Tibial artery (tissue), 4 donors: Measurements from ENCODE around the gene ABHD17B.

Experiments
- DNase-seq, 2 donors: peaks; one replicate each; pipeline ENCODE4 v3.0.0-alpha.2; 2019
- H3K27ac ChIP-seq, 2 donors: fragments of 200-600 bp; sonication (generic) in 1 of 2; 1 replicate in 1 of 2; 2 replicates in 1 of 2; pipeline ENCODE4 v1.5.1; 2018 to 2019; ENCODE audit warnings: mild to moderate bottlenecking in 1 of 2
- H3K27me3 ChIP-seq, 2 donors: fragments of 200-600 bp; sonication (generic) in 1 of 2; one replicate each; pipeline versions ENCODE4 v1.5.1 to v1.6.0; 2016 to 2019
- H3K36me3 ChIP-seq, 3 donors: fragments of 200-600 bp; sonication (generic) in 2 of 3; one replicate each; pipeline ENCODE4 v1.5.1; 2016 to 2019; ENCODE audit warnings: mild to moderate bottlenecking in 2 of 3
- H3K4me1 ChIP-seq, 4 donors: fragments of 200-600 bp; sonication (generic) in 2 of 4; 1 replicate in 3 of 4; 2 replicates in 1 of 4; pipeline ENCODE4 v1.5.1; 2016 to 2019
- H3K4me3 ChIP-seq, 2 donors: fragments of 200-600 bp; sonication (generic) in 1 of 2; 1 replicate in 1 of 2; 2 replicates in 1 of 2; pipeline ENCODE4 v1.5.1; 2018 to 2019; ENCODE audit warnings: mild to moderate bottlenecking in 2 of 2
- H3K9me3 ChIP-seq, 3 donors: fragments of 200-600 bp; sonication (generic) in 1 of 3; one replicate each; pipeline ENCODE4 v1.5.1; 2016 to 2019
- intact Hi-C: fragments of 100-400 bp; cut with DNase I; formaldehyde crosslinking; loops from one replicate; pipeline ENCODE4 v1.15.0; 2023; ENCODE audit warnings: low total_unique reads
- TF ChIP-seq, protein P1 (sequence below), 2 experiments: fragments of 200-600 bp in 1 of 2; fragments of 450-650 bp in 1 of 2; IDR thresholded peaks; one replicate each; pipeline ENCODE4 v1.5.1; 2017 to 2019; ENCODE audit warnings: antibody characterized with exemption in 2 of 2, mild to moderate bottlenecking in 1 of 2, moderate library complexity in 1 of 2

ABHD17B gene

DNA sequence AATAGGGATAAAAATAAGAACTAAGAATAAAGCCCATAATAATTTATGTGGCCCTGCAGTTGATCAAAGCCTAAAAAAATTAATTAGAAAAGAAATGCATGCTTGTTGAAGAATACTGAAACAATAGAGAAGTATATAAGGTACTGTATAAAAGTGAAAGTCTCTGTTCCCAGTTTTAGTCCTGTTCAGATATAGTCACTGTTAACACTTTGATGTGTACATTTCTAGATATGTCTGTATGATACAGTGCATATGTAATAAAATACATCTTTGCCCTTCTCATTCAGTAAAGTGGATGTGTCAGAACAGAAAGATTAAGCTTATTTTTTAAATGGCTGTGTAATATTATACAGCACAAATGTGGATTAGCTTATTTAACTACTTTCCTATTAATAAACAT, 4.5 kb upstream of the ABHD17B start:
- no peak for DNase-seq
- Histone ChIP-seq H3K9me3 (no peaks in the 10 kb centered on the region), H3K4me3 (no peak overlapping the region), H3K4me1 (peaks cover 0 to 37% (median 13%) of the 10 kb centered on the region in 4 donors), H3K27ac (no peak overlapping the region), H3K36me3 (no peaks in the 10 kb centered on the region), H3K27me3 (no peaks in the 10 kb centered on the region)
- TF ChIP-seq, protein P1, sequence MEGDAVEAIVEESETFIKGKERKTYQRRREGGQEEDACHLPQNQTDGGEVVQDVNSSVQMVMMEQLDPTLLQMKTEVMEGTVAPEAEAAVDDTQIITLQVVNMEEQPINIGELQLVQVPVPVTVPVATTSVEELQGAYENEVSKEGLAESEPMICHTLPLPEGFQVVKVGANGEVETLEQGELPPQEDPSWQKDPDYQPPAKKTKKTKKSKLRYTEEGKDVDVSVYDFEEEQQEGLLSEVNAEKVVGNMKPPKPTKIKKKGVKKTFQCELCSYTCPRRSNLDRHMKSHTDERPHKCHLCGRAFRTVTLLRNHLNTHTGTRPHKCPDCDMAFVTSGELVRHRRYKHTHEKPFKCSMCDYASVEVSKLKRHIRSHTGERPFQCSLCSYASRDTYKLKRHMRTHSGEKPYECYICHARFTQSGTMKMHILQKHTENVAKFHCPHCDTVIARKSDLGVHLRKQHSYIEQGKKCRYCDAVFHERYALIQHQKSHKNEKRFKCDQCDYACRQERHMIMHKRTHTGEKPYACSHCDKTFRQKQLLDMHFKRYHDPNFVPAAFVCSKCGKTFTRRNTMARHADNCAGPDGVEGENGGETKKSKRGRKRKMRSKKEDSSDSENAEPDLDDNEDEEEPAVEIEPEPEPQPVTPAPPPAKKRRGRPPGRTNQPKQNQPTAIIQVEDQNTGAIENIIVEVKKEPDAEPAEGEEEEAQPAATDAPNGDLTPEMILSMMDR (IDR thresholded peaks at IDR 0.05): no peak
- intact Hi-C loops: loop anchor here (10.0 kb wide), 1 partner anchor 101 kb away; no protein-coding TSS in a partner anchor

DNA sequence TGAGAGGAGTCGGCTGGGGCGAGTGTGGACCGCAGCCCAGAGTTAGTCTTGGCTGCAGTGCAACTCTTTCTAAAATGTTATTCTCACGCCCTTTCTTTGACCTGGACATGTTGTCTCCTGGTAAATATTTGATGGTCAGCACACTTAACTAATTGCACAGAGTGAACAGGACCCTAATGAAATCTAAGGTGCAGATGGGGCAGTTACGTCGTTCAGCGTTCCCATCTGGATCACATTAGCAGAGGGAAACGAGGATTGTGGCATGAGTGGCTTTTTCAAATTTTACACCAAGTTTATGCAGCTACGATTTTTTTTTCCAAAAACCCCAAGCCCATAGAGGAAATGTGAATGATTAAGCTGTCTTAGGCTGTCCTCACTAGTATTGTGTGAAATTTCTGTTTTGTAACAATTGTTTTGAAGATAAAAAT, 929 bp upstream of the ABHD17B start:
- DNase-seq: no peak
- intact Hi-C loops: loop anchor here (10.0 kb wide), 1 partner anchor 97 kb away; no protein-coding TSS in a partner anchor
- H3K27ac ChIP-seq: peak overlapping the region; percentile 85 to 94
- H3K4me1 ChIP-seq: peaks cover 0 to 59% (median 22%) of the 10 kb centered on the region in 4 donors
- peak overlapping the region; percentile 78 to 95 for H3K4me3 ChIP-seq
- TF ChIP-seq, protein P1 (IDR thresholded peaks at IDR 0.05): no peak
- no peaks in the 10 kb centered on the region for H3K27me3 ChIP-seq
- H3K36me3 ChIP-seq: no peaks in the 10 kb centered on the region
- no peaks in the 10 kb centered on the region for H3K9me3 ChIP-seq

DNA sequence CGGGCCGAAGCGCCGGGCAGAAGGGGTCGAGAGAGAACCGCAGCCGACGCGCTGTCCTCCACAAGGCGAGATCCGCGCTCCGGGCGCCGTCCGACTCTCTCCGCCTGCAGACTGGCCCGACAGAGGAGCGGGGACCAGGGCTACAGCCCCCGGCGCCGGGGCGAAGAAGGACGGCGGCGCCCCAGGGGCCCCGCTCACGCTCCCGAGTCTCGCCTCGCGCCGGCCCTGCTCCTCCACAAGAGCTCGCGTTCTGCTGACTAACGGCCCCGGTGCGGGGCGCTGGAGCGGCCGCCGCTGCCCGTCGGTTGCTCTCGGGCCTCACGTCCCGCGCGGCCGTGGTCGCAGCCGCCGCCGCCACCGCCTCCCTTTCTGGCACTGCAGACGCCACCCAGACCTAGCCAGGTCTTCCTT, 338 bp downstream of the ABHD17B start:
- H3K36me3 ChIP-seq: no peaks in the 10 kb centered on the region
- H3K9me3 ChIP-seq: no peaks in the 10 kb centered on the region
- TF ChIP-seq, protein P1 (IDR thresholded peaks at IDR 0.05): no peak
- H3K4me3 ChIP-seq: peak overlapping the region; percentile 78 to 95
- peak; percentile 27 to 67 for DNase-seq
- intact Hi-C loops: loop anchor here (10.0 kb wide), 1 partner anchor 96 kb away; no protein-coding TSS in a partner anchor
- peaks cover 0 to 71% (median 22%) of the 10 kb centered on the region in 4 donors for H3K4me1 ChIP-seq
- H3K27ac ChIP-seq: peak overlapping the region; percentile 85 to 94
- no peaks in the 10 kb centered on the region for H3K27me3 ChIP-seq

DNA sequence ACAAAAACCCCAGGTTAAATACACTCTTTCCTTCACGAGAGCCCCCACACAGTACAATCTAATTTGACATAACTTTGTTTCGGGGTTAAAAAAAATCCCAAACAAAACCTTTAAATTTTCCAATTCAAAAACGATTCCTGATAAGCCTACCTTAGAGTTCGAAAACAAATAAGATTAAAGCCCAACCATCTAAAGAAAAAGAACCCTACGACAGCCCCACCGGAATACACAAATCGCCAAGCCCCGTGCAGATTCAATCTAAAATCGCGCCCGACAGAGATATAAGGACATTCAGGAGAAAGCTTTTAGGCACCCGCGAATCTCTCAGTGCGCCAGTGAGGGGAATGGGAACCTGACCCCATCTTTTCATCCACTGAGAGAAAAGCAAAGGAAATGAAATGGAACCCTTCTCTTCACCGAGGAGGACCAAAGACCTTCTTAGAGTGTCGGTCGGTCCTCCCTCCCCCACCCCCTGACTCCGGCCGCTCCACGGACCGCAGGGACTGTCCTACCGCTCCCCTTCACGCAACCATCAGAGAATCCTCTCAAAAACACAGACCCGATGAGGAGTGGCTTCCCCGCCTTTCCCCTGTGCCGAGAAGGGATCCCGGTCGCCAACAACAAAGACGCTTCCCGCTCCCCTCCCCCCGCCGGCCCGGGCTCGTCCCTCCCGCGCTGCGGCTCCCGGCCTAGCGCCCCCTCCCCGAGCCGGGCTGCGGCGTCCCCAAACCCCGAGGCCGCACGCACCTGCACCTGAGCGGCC, 925 bp downstream of the ABHD17B start:
- Histone ChIP-seq H3K9me3 (no peaks in the 10 kb centered on the region), H3K27ac (peak overlapping the region; percentile 85 to 94), H3K4me1 (peaks cover 0 to 73% (median 22%) of the 10 kb centered on the region in 4 donors), H3K27me3 (no peaks in the 10 kb centered on the region), H3K36me3 (no peaks in the 10 kb centered on the region), H3K4me3 (peak overlapping the region; percentile 78 to 95)
- DNase-seq: peak; percentile 46 to 74
- TF ChIP-seq, protein P1 (IDR thresholded peaks at IDR 0.05): no peak
- intact Hi-C loops: loop anchor here (10.0 kb wide), 1 partner anchor 95 kb away; no protein-coding TSS in a partner anchor

DNA sequence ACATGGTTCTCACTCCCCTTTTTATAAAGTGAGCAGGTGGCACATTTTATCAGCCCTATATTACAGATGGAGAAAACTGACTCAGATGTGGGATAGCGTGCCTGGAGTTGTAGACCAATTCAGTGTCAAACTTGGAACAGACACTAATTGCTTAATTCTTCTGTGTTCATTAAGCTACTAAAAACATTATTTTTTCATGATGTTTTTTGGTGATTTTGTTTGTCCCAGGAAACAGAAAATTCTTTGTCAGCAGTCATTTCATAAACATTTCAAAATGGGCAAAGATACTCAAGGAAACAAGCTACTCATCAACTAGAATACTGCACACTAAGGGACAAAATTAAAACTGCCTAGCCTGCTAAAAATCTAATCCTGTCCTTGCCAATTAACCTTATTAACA, 2.2 kb downstream of the ABHD17B start:
- no peaks in the 10 kb centered on the region for H3K27me3 ChIP-seq
- H3K4me1 ChIP-seq: peaks cover 0 to 69% (median 22%) of the 10 kb centered on the region in 4 donors
- intact Hi-C loops: no loop called here
- no peaks in the 10 kb centered on the region for H3K36me3 ChIP-seq
- no peaks in the 10 kb centered on the region for H3K9me3 ChIP-seq
- peak overlapping the region in 1 of 2 donors; percentile 94 for H3K27ac ChIP-seq
- peak overlapping the region; percentile 78 to 95 for H3K4me3 ChIP-seq
- DNase-seq: no peak
- TF ChIP-seq, protein P1 (IDR thresholded peaks at IDR 0.05): no peak
